Stimulated activated CD8-positive, alpha-beta memory T cell treated with anti-CD3 and anti-CD28 coated beads, Interleukin-12 subunit alpha, Interleukin-12 subunit beta, amount 100 ng/mL, for 24 hours (primary cell): ENCODE data around the gene ELMO1.

Experiments
- DNase-seq: peaks from one replicate; pipeline ENCODE4 v3.0.0-alpha.2; 2020; ENCODE audit errors: extremely low read depth

The ELMO1 gene

GRCh38 chr7:37056234-37056912 lies 392.3 kb downstream of the ELMO1 start:
- no peak for DNase-seq

- no peak for DNase-seq
Measured at GRCh38 chr7:37054624-37055241, 393.9 kb downstream of the ELMO1 start.

GRCh38 chr7:37052705-37053104 lies 396.0 kb downstream of the ELMO1 start:
- DNase-seq: no peak

GRCh38 chr7:37050801-37051200 lies 397.9 kb downstream of the ELMO1 start:
- no peak for DNase-seq

- DNase-seq: no peak
Measured at GRCh38 chr7:37048674-37049073, 400.0 kb downstream of the ELMO1 start.

- DNase-seq: no peak
Measured at GRCh38 chr7:37047260-37047659, 401.4 kb downstream of the ELMO1 start.

- no peak for DNase-seq
Measured at GRCh38 chr7:37046531-37047079, 402.1 kb downstream of the ELMO1 start.

GRCh38 chr7:37045681-37046179 lies 402.9 kb downstream of the ELMO1 start:
- DNase-seq: no peak

- no peak for DNase-seq
Measured at GRCh38 chr7:37041461-37041860, 407.2 kb downstream of the ELMO1 start.

- no peak for DNase-seq
Measured at GRCh38 chr7:37040330-37040729, 408.3 kb downstream of the ELMO1 start.

GRCh38 chr7:37039131-37039749 lies 409.4 kb downstream of the ELMO1 start:
- DNase-seq: no peak

- no peak for DNase-seq
Measured at GRCh38 chr7:37038706-37039105, 410.0 kb downstream of the ELMO1 start.

- no peak for DNase-seq
Measured at GRCh38 chr7:37037286-37037685, 411.4 kb downstream of the ELMO1 start.

GRCh38 chr7:37035631-37036030 lies 413.0 kb downstream of the ELMO1 start:
- DNase-seq: no peak

GRCh38 chr7:37033141-37033540 lies 415.5 kb downstream of the ELMO1 start:
- DNase-seq: no peak

GRCh38 chr7:37032258-37032601 lies 416.4 kb downstream of the ELMO1 start:
- no peak for DNase-seq

GRCh38 chr7:37031571-37032257 lies 416.9 kb downstream of the ELMO1 start:
- peak; percentile 14 for DNase-seq

GRCh38 chr7:37028909-37029440 lies 419.7 kb downstream of the ELMO1 start:
- no peak for DNase-seq

GRCh38 chr7:37027557-37028341 lies 420.9 kb downstream of the ELMO1 start:
- DNase-seq: no peak

- DNase-seq: no peak
Measured at GRCh38 chr7:37027104-37027503, 421.6 kb downstream of the ELMO1 start.

GRCh38 chr7:37018954-37019353 lies 429.7 kb downstream of the ELMO1 start:
- no peak for DNase-seq
